HL-60 (cell line): ENCODE measurements around the gene SWAP70.

Experiments
- DNase-seq, 2 experiments: peaks; one replicate each; pipeline ENCODE4 v3.0.0-alpha.2; 2010 to 2020; ENCODE audit warnings: low read depth in 1 of 2, low spot score in 1 of 2
- H3K27ac ChIP-seq: fragments of 250-450 bp; sonication (Bioruptor Pico); replicated peaks from 2 replicates; pipeline ENCODE4 v1.5.1; 2020; ENCODE audit warnings: mild to moderate bottlenecking, moderate library complexity
- H3K27me3 ChIP-seq: fragments of 250-450 bp; sonication (Bioruptor Pico); 2 replicates; pipeline ENCODE4 v1.5.1; 2021; ENCODE audit warnings: mild to moderate bottlenecking, moderate library complexity; ENCODE audit not compliant: insufficient read depth, poor library complexity, severe bottlenecking
- H3K4me3 ChIP-seq: replicated peaks from 2 replicates; pipeline ENCODE4 v1.5.1; 2011; ENCODE audit warnings: mild to moderate bottlenecking, control low read depth, low read length; ENCODE audit not compliant: insufficient read depth
- CTCF ChIP-seq: IDR thresholded peaks from one replicate; pipeline ENCODE4 v1.5.1; 2011; ENCODE audit warnings: low read length, control low read depth, inconsistent platforms; ENCODE audit not compliant: insufficient read depth
- GABPA ChIP-seq: IDR thresholded peaks from 2 replicates; pipeline ENCODE4 v1.6.1; 2012; ENCODE audit warnings: low read depth
- POLR2AphosphoS5 ChIP-seq: IDR thresholded peaks from 2 replicates; pipeline ENCODE4 v1.6.1; 2012; ENCODE audit warnings: low read depth
- REST ChIP-seq: IDR thresholded peaks from 2 replicates; pipeline ENCODE4 v1.6.1; 2012; ENCODE audit warnings: low read depth; ENCODE audit not compliant: insufficient replicate concordance
- SPI1 ChIP-seq: IDR thresholded peaks from 2 replicates; pipeline ENCODE4 v1.6.1; 2012; ENCODE audit warnings: low read depth, mild to moderate bottlenecking, borderline replicate concordance

Gene SWAP70

GRCh38 chr11:9773524-9773923, 109.6 kb downstream of the SWAP70 start:
- DNase-seq = no peak
- H3K27ac ChIP-seq = no peak overlapping the region
- H3K4me3 ChIP-seq = no peak overlapping the region
- no peaks in the 10 kb centered on the region for H3K27me3 ChIP-seq
- no peak for TF ChIP-seq REST

GRCh38 chr11:9774109-9774508, 110.2 kb downstream of the SWAP70 start:
- H3K4me3 ChIP-seq = no peak overlapping the region
- no peaks in the 10 kb centered on the region for H3K27me3 ChIP-seq
- no peak for TF ChIP-seq SPI1
- TF ChIP-seq GABPA = no peak
- TF ChIP-seq POLR2AphosphoS5 = no peak
- no peak for TF ChIP-seq REST
- no peak for TF ChIP-seq CTCF
- no peak for DNase-seq
- no peak overlapping the region for H3K27ac ChIP-seq

GRCh38 chr11:9774591-9775397, 110.9 kb downstream of the SWAP70 start:
- no peak overlapping the region for H3K4me3 ChIP-seq
- no peak overlapping the region for H3K27ac ChIP-seq
- TF ChIP-seq CTCF (no peak), REST (no peak), GABPA (no peak), SPI1 (no peak), POLR2AphosphoS5 (no peak)
- no peak for DNase-seq
- H3K27me3 ChIP-seq = no peaks in the 10 kb centered on the region
